Caco-2 (cell line): ENCODE results near the gene SP140L. TPM values are rescaled to one million over a fixed set of nuclear protein-coding genes. Genes with fewer than 3 reads are reported as not detected.

Experiments
- BruUV-seq: library from RNA; stranded (reverse); fragments of 400-500 nt; replicated peaks from 2 replicates; lab custom pipeline; 2021; lab: Mats Ljungman, UMichigan
- CTCF ChIA-PET: fragments of 300-600 bp; sonication (Branson Sonifier 250); formaldehyde crosslinking; loops from one replicate; lab custom pipeline; 2022; ENCODE audit warnings: antibody characterized with exemption; lab: Charles Lee
- POLR2A ChIA-PET: fragments of 300-600 bp; sonication (Branson Sonifier 250); formaldehyde crosslinking; loops from one replicate; lab custom pipeline; 2022; ENCODE audit warnings: antibody characterized with exemption; lab: Charles Lee
- DNase-seq, 2 experiments: peaks; one replicate each; pipeline versions ENCODE4 v3.0.0 to v3.0.0-alpha.2; 2020 to 2022
- H3K27me3 ChIP-seq: replicated peaks from 2 replicates; pipeline ENCODE4 v1.6.0; 2011; ENCODE audit warnings: low read length; ENCODE audit not compliant: control insufficient read depth, insufficient read depth
- H3K36me3 ChIP-seq: 2 replicates; pipeline ENCODE4 v1.5.1; 2011; ENCODE audit warnings: low read length; ENCODE audit not compliant: control insufficient read depth, insufficient read depth
- H3K4me1 ChIP-seq: fragments of 250-450 bp; sonication (Bioruptor Pico); 2 replicates; pipeline ENCODE4 v1.5.1; 2020; ENCODE audit warnings: mild to moderate bottlenecking
- H3K4me3 ChIP-seq: 2 replicates; pipeline ENCODE4 v1.5.1; 2011; ENCODE audit warnings: low read depth, mild to moderate bottlenecking, control low read depth, low read length
- H3K9me3 ChIP-seq: fragments of 250-450 bp; sonication (Bioruptor Pico); 2 replicates; pipeline ENCODE4 v1.5.1; 2020; ENCODE audit warnings: mild to moderate bottlenecking, moderate library complexity
- H3K27ac Mint-ChIP-seq: one replicate; pipeline ENCODE4 v1.8.0; 2022; ENCODE audit warnings: mixed read lengths; ENCODE audit not compliant: unreplicated experiment
- H3K27me3 Mint-ChIP-seq: one replicate; pipeline ENCODE4 v1.8.0; 2022; ENCODE audit warnings: mixed read lengths; ENCODE audit not compliant: insufficient read depth, unreplicated experiment
- H3K36me3 Mint-ChIP-seq: one replicate; pipeline ENCODE4 v1.8.0; 2022; ENCODE audit warnings: mild to moderate bottlenecking, mixed read lengths; ENCODE audit not compliant: insufficient read depth, unreplicated experiment
- H3K4me1 Mint-ChIP-seq: one replicate; pipeline ENCODE4 v1.8.0; 2022; ENCODE audit warnings: low read depth, mixed read lengths; ENCODE audit not compliant: unreplicated experiment
- H3K4me3 Mint-ChIP-seq: one replicate; pipeline ENCODE4 v1.8.0; 2022; ENCODE audit warnings: mild to moderate bottlenecking, moderate library complexity, mixed read lengths; ENCODE audit not compliant: unreplicated experiment
- H3K9me3 Mint-ChIP-seq: one replicate; pipeline ENCODE4 v1.8.0; 2022; ENCODE audit warnings: mixed read lengths; ENCODE audit not compliant: unreplicated experiment
- intact Hi-C: fragments of 100-400 bp; cut with micrococcal nuclease; formaldehyde crosslinking; loops from one replicate; pipeline ENCODE4 v1.10.0; 2022; ENCODE audit not compliant: unreplicated experiment
- total RNA-seq: library from RNA; stranded (reverse); gene quantifications from 2 replicates; pipeline ENCODE4 v1.2.3, GENCODE V29; 2022
- TF ChIP-seq, protein P1 (sequence below), 2 experiments: fragments of 200-600 bp in 1 of 2; IDR thresholded peaks; 1 replicate in 1 of 2; 2 replicates in 1 of 2; pipeline versions ENCODE4 v1.5.1 to v1.8.0; 2011 to 2022; ENCODE audit warnings: antibody characterized with exemption in 1 of 2, control low read depth in 1 of 2, inconsistent platforms in 1 of 2, low read depth in 1 of 2, low read length in 1 of 2, mild to moderate bottlenecking in 1 of 2, moderate library complexity in 1 of 2; ENCODE audit not compliant: insufficient read depth in 1 of 2, severe bottlenecking in 1 of 2, unreplicated experiment in 1 of 2

The SP140L gene
- total RNA-seq, 1 experiment from 2014 or later, result not detected

- Mint-ChIP-seq H3K27me3 (peaks cover 2% of the 10 kb centered on the region), H3K36me3 (no peaks in the 10 kb centered on the region), H3K9me3 (no peaks in the 10 kb centered on the region), H3K4me3 (no peak overlapping the region), H3K4me1 (peaks cover 6% of the 10 kb centered on the region), H3K27ac (no peak overlapping the region)
- intact Hi-C loops, result no loop called here
- no peak overlapping the region for H3K4me3 ChIP-seq
- H3K36me3 ChIP-seq, result no peaks in the 10 kb centered on the region
- no TSS peak for BruUV-seq
- ChIA-PET POLR2A (no interaction called here), CTCF (no interaction called here)
- no peak for DNase-seq
- H3K27me3 ChIP-seq, result no peaks in the 10 kb centered on the region
- H3K4me1 ChIP-seq, result no peaks in the 10 kb centered on the region
- TF ChIP-seq, protein P1, sequence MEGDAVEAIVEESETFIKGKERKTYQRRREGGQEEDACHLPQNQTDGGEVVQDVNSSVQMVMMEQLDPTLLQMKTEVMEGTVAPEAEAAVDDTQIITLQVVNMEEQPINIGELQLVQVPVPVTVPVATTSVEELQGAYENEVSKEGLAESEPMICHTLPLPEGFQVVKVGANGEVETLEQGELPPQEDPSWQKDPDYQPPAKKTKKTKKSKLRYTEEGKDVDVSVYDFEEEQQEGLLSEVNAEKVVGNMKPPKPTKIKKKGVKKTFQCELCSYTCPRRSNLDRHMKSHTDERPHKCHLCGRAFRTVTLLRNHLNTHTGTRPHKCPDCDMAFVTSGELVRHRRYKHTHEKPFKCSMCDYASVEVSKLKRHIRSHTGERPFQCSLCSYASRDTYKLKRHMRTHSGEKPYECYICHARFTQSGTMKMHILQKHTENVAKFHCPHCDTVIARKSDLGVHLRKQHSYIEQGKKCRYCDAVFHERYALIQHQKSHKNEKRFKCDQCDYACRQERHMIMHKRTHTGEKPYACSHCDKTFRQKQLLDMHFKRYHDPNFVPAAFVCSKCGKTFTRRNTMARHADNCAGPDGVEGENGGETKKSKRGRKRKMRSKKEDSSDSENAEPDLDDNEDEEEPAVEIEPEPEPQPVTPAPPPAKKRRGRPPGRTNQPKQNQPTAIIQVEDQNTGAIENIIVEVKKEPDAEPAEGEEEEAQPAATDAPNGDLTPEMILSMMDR (IDR thresholded peaks at IDR 0.05; ENCODE audit: insufficient read depth in 1 of 2, low read depth in 1 of 2, low read length in 1 of 2, severe bottlenecking in 1 of 2, unreplicated experiment in 1 of 2), result no peak
- H3K9me3 ChIP-seq, result no peaks in the 10 kb centered on the region
These were observed 55.1 kb downstream of the SP140L start for GRCh38 chr2:230382108-230382507.

DNA sequence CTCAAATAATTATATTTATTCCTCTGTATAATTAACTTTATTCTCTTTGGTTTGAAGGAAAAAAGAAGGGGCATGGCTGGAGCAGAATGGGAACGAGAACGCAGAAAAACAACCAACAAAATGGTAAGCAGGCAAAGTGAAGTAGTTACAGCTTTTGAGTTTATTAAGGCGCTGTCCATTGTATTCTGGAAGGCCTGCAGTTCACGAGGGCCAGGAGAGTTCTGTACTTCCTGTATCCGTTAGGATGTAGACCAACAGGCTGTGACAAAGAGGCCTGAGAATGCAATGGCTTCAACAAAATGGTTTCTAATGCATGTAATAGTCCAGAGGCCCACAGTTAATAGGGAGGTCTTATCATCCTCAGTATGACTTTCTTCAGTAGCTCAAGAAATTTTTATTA lies 56.5 kb downstream of the SP140L start:
- BruUV-seq, result no TSS peak
- H3K27me3 ChIP-seq, result no peaks in the 10 kb centered on the region
- H3K4me3 Mint-ChIP-seq, result no peak overlapping the region
- POLR2A ChIA-PET, result no interaction called here
- no peaks in the 10 kb centered on the region for H3K36me3 ChIP-seq
- no peaks in the 10 kb centered on the region for H3K4me1 ChIP-seq
- CTCF ChIA-PET, result no interaction called here
- no peaks in the 10 kb centered on the region for H3K9me3 Mint-ChIP-seq
- intact Hi-C loops, result no loop called here
- no peak for DNase-seq
- no peak overlapping the region for H3K27ac Mint-ChIP-seq
- H3K36me3 Mint-ChIP-seq, result no peaks in the 10 kb centered on the region
- TF ChIP-seq, protein P1 (IDR thresholded peaks at IDR 0.05; ENCODE audit: insufficient read depth in 1 of 2, low read depth in 1 of 2, low read length in 1 of 2, severe bottlenecking in 1 of 2, unreplicated experiment in 1 of 2), result no peak
- H3K4me3 ChIP-seq, result no peak overlapping the region
- H3K4me1 Mint-ChIP-seq, result peaks cover 7% of the 10 kb centered on the region
- peaks cover 2% of the 10 kb centered on the region for H3K27me3 Mint-ChIP-seq
- H3K9me3 ChIP-seq, result no peaks in the 10 kb centered on the region

DNA sequence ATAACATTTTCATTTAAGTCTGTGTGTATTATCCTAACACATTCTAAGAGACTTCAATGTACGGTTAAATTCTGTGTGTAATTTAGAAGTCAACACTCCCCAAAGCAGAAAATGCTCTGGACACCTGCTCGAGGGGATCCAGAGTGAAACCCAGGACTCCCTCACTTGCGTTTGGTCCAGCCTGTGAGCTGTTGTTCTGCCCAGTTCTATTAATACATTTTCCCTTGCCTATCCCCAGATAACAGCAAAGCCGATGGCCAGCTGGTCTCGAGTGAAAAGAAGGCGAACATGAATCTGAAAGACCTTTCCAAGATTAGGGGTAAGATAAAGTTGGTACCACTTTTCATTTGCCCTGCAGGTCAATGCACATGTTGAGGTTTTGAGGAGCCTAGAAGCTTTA lies 58.0 kb downstream of the SP140L start:
- ChIA-PET CTCF (no interaction called here), POLR2A (no interaction called here)
- Histone ChIP-seq H3K27me3 (no peaks in the 10 kb centered on the region), H3K4me3 (no peak overlapping the region), H3K36me3 (no peaks in the 10 kb centered on the region), H3K9me3 (no peaks in the 10 kb centered on the region), H3K4me1 (no peaks in the 10 kb centered on the region)
- TF ChIP-seq, protein P1 (IDR thresholded peaks at IDR 0.05; ENCODE audit: insufficient read depth in 1 of 2, low read depth in 1 of 2, low read length in 1 of 2, severe bottlenecking in 1 of 2, unreplicated experiment in 1 of 2), result no peak
- H3K9me3 Mint-ChIP-seq, result no peaks in the 10 kb centered on the region
- intact Hi-C loops, result no loop called here
- no peaks in the 10 kb centered on the region for H3K36me3 Mint-ChIP-seq
- peaks cover 2% of the 10 kb centered on the region for H3K27me3 Mint-ChIP-seq
- no TSS peak for BruUV-seq
- no peak overlapping the region for H3K4me3 Mint-ChIP-seq
- DNase-seq, result no peak
- no peak overlapping the region for H3K27ac Mint-ChIP-seq
- H3K4me1 Mint-ChIP-seq, result peaks cover 7% of the 10 kb centered on the region
